ENCODE measurements around the gene GALNT10. TPM values are rescaled to one million over a fixed set of nuclear protein-coding genes. Genes with fewer than 3 reads are reported as not detected.

Gene GALNT10
- total and polyA plus RNA-seq, 9 of the 15 experiments (the other 6 are each of a cell fraction or from before 2014, with no cell fraction given) = 4.6 to 37.1 (median 13.3) TPM

- TF ChIP-seq, protein P1, sequence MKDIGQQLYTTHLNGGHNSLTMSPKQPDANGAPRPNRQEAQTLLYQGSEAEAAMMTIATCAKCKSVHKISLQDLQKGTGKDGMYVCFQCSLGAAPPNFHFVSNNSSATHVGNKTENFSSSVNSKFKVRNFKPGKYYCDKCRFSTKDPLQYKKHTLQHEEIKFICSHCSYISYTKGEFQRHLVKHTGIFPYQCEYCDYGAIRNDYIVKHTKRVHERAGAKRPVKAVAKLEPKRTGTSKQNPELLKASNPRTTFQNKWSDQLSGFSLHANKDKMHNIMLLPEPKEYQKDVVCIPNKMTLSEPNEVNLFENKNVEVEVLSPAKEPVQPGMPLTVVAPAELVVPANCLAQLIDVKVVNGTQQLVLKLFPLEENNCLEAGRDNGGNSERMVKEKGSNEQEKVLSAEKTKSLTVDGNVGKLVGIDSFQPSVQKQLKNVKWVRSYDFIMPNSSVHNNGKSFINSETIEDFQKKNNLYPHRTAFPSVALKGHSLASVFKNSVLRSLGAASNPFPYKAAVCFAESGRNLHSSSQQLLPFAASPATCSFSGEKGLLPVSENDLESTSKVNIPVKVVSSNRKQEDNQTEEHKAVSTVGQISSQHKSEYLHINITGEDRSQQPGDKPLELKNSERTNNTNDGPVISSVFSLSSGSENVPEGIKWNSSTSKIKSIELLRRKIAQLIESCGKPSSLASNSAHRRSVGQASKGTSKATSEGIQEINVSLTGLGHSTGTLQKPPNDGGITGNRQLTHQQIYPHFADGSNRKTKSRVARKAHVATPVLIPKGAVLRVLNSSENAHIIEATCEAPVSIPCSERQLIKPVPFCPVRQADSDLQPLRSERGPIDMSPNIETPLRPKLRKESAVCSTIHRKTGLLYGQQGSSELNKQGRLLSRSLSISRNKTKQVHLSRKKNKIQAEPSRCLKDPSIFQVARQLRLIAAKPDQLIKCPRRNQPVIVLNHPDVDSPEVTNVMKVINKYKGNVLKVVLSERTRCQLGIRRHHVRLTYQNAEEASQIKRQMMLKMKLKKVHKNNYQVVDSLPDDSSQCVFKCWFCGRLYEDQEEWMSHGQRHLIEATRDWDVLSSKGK (CRISPR knock-in tag; IDR thresholded peaks at IDR 0.05) = no peak
- TF ChIP-seq HNRNPUL1 (IDR thresholded peaks at IDR 0.05; ENCODE audit: low read length) = no peak
- TF ChIP-seq ELF1 (tag; IDR thresholded peaks at IDR 0.05) = no peak
- TF ChIP-seq POLR2AphosphoS2 (IDR thresholded peaks at IDR 0.05; ENCODE audit: low read length) = no peak
- 0 out of 2 replicates have a peak, but pooled peaks have one; percentile 40 for TF ChIP-seq MTA1 (IDR thresholded peaks at IDR 0.05; ENCODE audit: borderline replicate concordance)
- peak; percentile 71; the same call in 1 of the 2 replicates for TF ChIP-seq SMAD3 (CRISPR knock-in tag; conservative IDR thresholded peaks at IDR 0.05)
- TF ChIP-seq CBX1 (IDR thresholded peaks at IDR 0.05; ENCODE audit: low read depth) = no peak
- TF ChIP-seq NFATC3 (IDR thresholded peaks at IDR 0.05) = no peak
- TF ChIP-seq FOXK1 (CRISPR knock-in tag; IDR thresholded peaks at IDR 0.05; ENCODE audit: borderline replicate concordance) = no peak
- TF ChIP-seq SP2 (IDR thresholded peaks at IDR 0.05; ENCODE audit: extremely low read depth, low read depth, low read length, poor library complexity, severe bottlenecking) = no peak
- no peak for TF ChIP-seq SRSF3 (IDR thresholded peaks at IDR 0.05; ENCODE audit: insufficient read depth, low read length)
- TF ChIP-seq HOMEZ (CRISPR knock-in tag; IDR thresholded peaks at IDR 0.05) = no peak
- peak; percentile 91 for TF ChIP-seq PML (IDR thresholded peaks at IDR 0.05; ENCODE audit: low read length)
- TF ChIP-seq NCOR1 (IDR thresholded peaks at IDR 0.05) = peak; percentile 96
- no peak for TF ChIP-seq TAF9B (IDR thresholded peaks at IDR 0.05; ENCODE audit: partially characterized antibody)
- TF ChIP-seq LEF1 (IDR thresholded peaks at IDR 0.05) = peak; percentile 80; the same call in 1 of the 2 replicates
- peak; percentile 37; the same call in 1 of the 2 replicates for TF ChIP-seq MTA3 (IDR thresholded peaks at IDR 0.05; ENCODE audit: borderline replicate concordance)
- TF ChIP-seq TAF1 (IDR thresholded peaks at IDR 0.05; ENCODE audit: control insufficient read depth, extremely low read depth, insufficient read depth, low read length, severe bottlenecking) = peak; percentile 19
- no peak for TF ChIP-seq POU5F1 (IDR thresholded peaks at IDR 0.05; ENCODE audit: borderline replicate concordance, low read depth, low read length, partially characterized antibody)
- TF ChIP-seq FOXP4 (CRISPR knock-in tag; IDR thresholded peaks at IDR 0.05; ENCODE audit: borderline replicate concordance) = no peak
- no peak for TF ChIP-seq SREBF2 (CRISPR knock-in tag; IDR thresholded peaks at IDR 0.05)
- TF ChIP-seq NELFE (IDR thresholded peaks at IDR 0.05; ENCODE audit: insufficient read depth, insufficient read length) = no peak
- TF ChIP-seq KDM4B (IDR thresholded peaks at IDR 0.05; ENCODE audit: borderline replicate concordance in 2 of 2, low read depth in 1 of 2) = no peak
Observed at GRCh38 chr5:154373729-154374179, 183.2 kb downstream of the GALNT10 start (continued).

Measured in K562 (cell line).